Mammary epithelial cell (primary cell): Measurements from ENCODE around the gene SRP68.

Source experiments
- CTCF ChIP-seq, 2 donors: IDR thresholded peaks in 1 of 2; conservative IDR thresholded peaks in 1 of 2; 2 replicates each; pipeline ENCODE4 v1.5.1; 2011 to 2012; ENCODE audit warnings: inconsistent platforms in 2 of 2, low read length in 2 of 2, mild to moderate bottlenecking in 2 of 2, control low read depth in 1 of 2, low read depth in 1 of 2; ENCODE audit not compliant: insufficient read depth in 1 of 2; ENCODE audit errors: extremely low read depth in 1 of 2
- EZH2 ChIP-seq: IDR thresholded peaks from 2 replicates; pipeline ENCODE4 v1.6.1; 2012; ENCODE audit warnings: low read length, inconsistent platforms, borderline replicate concordance

GRCh38 chr17:76011951-76012350 is 60.4 kb downstream of the SRP68 start:
- no peak for TF ChIP-seq CTCF (conservative IDR thresholded peaks at IDR 0.05 in 1 of 2, IDR thresholded peaks at IDR 0.05 in 1 of 2; ENCODE audit: extremely low read depth in 1 of 2, insufficient read depth in 1 of 2, low read depth in 1 of 2, low read length in 2 of 2)
- no peak for TF ChIP-seq EZH2
